Measurements from ENCODE around the gene PLSCR2. TPM values are rescaled to one million over a fixed set of nuclear protein-coding genes. Genes with fewer than 3 reads are reported as not detected.
"Not testable (repeated sequence)": the region's sequence is repeated elsewhere in the genome, so short reads cannot be mapped to it uniquely, and the experiment has no call there.

Gene PLSCR2
- total and polyA plus RNA-seq, 2 experiments from 2014 or later: not detected

DNA sequence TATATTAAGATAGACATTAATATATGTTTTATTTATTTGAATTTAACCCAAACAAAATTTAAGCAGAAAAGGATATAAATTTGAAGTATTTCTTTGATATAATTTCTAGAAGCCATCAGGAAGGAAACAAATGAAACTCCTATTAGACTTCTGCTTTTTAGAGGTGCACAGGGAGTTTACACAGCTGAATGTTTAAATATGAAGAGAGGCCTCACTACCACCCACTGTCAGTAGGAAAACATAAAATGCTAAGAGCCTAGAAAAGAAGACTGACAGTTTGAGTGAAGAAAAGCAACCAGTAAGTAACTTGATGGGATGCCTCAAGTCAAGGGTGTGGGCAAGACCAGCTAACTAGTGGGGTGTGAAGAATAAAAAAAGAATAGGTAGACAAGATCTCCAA lies 19.7 kb downstream of the PLSCR2 start:
- no peak overlapping the region for H3K4me2 ChIP-seq (ENCODE audit: unreplicated experiment)
- H3K27me3 ChIP-seq (replicated peaks; ENCODE audit: insufficient read depth): no peaks in the 10 kb centered on the region
- H3K4me3 ChIP-seq: no peak overlapping the region
- no peaks in the 10 kb centered on the region for H3K36me3 ChIP-seq (ENCODE audit: low read depth)
- no peak for DNase-seq
- 0 out of 2 replicates have a peak, but pooled peaks cover 1% of the 10 kb centered on the region for H3K4me1 ChIP-seq (ENCODE audit: insufficient read depth)
- H3K79me2 ChIP-seq (ENCODE audit: insufficient read depth): no peaks in the 10 kb centered on the region
- in situ Hi-C loops (cut with MboI): no loop called here
- no peak overlapping the region for H3K27ac ChIP-seq
- H4K20me1 ChIP-seq (ENCODE audit: insufficient read depth): no peaks in the 10 kb centered on the region
- TF ChIP-seq EZH2 (IDR thresholded peaks at IDR 0.05; ENCODE audit: insufficient read depth, poor library complexity, severe bottlenecking) (no peak), EZH2phosphoT487 (IDR thresholded peaks at IDR 0.05; ENCODE audit: insufficient read depth, low read depth) (no peak)
- H3F3A ChIP-seq (ENCODE audit: insufficient read depth): no peaks in the 10 kb centered on the region
- H3K9me2 ChIP-seq (ENCODE audit: insufficient read depth): no peaks in the 10 kb centered on the region
- H3K9me3 ChIP-seq (ENCODE audit: low read depth): no peaks in the 10 kb centered on the region
- H3K9ac ChIP-seq: no peak overlapping the region
- no peak overlapping the region for H2AFZ ChIP-seq

DNA sequence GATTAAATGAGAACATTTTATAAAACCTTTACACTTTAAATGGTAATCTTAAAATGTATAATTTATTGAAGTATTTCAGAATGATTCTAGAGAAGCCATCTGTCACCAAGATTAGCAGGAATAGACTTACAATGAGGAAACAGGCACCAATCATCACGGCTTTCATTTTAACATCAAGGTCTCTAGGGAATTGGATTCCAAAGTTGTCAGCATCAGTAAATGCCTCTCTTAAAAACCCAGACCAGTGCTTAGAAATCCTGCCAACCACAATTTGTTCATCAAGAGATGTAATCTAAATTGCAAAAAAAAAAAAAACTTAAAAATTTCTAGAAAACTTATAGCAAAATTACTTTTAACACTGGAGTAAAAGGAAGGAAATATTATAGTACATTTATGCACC lies 20.3 kb downstream of the PLSCR2 start:
- Histone ChIP-seq H3K27me3 (replicated peaks; ENCODE audit: insufficient read depth) (no peaks in the 10 kb centered on the region), H3K36me3 (ENCODE audit: low read depth) (no peaks in the 10 kb centered on the region), H3K9me3 (ENCODE audit: low read depth) (no peaks in the 10 kb centered on the region), H3K27ac (no peak overlapping the region), H4K20me1 (ENCODE audit: insufficient read depth) (no peaks in the 10 kb centered on the region), H3K9me2 (ENCODE audit: insufficient read depth) (no peaks in the 10 kb centered on the region), H2AFZ (no peak overlapping the region), H3K4me2 (ENCODE audit: unreplicated experiment) (no peak overlapping the region), H3F3A (ENCODE audit: insufficient read depth) (no peaks in the 10 kb centered on the region), H3K4me1 (ENCODE audit: insufficient read depth) (no peaks in the 10 kb centered on the region), H3K4me3 (no peak overlapping the region), H3K9ac (no peak overlapping the region), H3K79me2 (ENCODE audit: insufficient read depth) (no peaks in the 10 kb centered on the region)
- no peak for DNase-seq
- 7 to 15% methylated on average over 1 of the region's 1 CpG for WGBS, 2 experiments (ENCODE audit: low coverage in 1 of 2, low lambda C conversion rate in 2 of 2, missing lambda C conversion rate in 2 of 2)
- in situ Hi-C loops (cut with MboI): no loop called here
- TF ChIP-seq EZH2phosphoT487 (IDR thresholded peaks at IDR 0.05; ENCODE audit: insufficient read depth, low read depth) (no peak), EZH2 (IDR thresholded peaks at IDR 0.05; ENCODE audit: insufficient read depth, poor library complexity, severe bottlenecking) (no peak)

DNA sequence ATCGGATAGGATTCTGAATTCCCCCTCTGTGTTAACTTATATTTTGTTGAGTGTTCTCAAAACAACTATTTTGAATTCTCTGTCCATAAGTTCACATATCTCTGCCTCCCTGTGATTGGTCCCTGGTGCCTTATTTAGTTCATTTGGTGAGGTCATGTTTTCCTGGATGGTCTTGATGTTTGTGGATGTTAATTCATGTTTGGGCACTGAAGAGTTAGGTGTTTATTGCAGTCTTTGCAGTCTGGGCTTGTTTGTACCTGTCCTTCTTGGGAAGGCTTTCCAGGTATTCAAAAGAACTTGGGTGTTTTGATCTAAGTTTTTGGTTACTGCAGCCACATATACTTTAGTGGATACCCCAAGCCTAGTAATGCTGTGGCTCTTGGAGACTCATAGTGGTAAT lies 23.3 kb downstream of the PLSCR2 start:
- TF ChIP-seq EZH2 (IDR thresholded peaks at IDR 0.05; ENCODE audit: insufficient read depth, poor library complexity, severe bottlenecking): no peak
- no peak for TF ChIP-seq EZH2phosphoT487 (IDR thresholded peaks at IDR 0.05; ENCODE audit: insufficient read depth, low read depth)
- no peak overlapping the region for H2AFZ ChIP-seq
- no peaks in the 10 kb centered on the region for H3K4me1 ChIP-seq (ENCODE audit: insufficient read depth)
- no peaks in the 10 kb centered on the region for H3K9me3 ChIP-seq (ENCODE audit: low read depth)
- in situ Hi-C loops (cut with MboI): no loop called here
- H3F3A ChIP-seq (ENCODE audit: insufficient read depth): no peaks in the 10 kb centered on the region
- H3K36me3 ChIP-seq (ENCODE audit: low read depth): no peaks in the 10 kb centered on the region
- no peak overlapping the region for H3K27ac ChIP-seq
- H3K9ac ChIP-seq: no peak overlapping the region
- 86 to 87% methylated on average over 1 of the region's 1 CpG for WGBS, 2 experiments (ENCODE audit: low coverage in 1 of 2, low lambda C conversion rate in 2 of 2, missing lambda C conversion rate in 2 of 2)
- no peak overlapping the region for H3K4me2 ChIP-seq (ENCODE audit: unreplicated experiment)
- no peaks in the 10 kb centered on the region for H3K79me2 ChIP-seq (ENCODE audit: insufficient read depth)
- H3K4me3 ChIP-seq: no peak overlapping the region
- no peak for DNase-seq
- no peaks in the 10 kb centered on the region; the same call in 1 of the 2 replicates for H3K27me3 ChIP-seq (replicated peaks; ENCODE audit: insufficient read depth)
- H3K9me2 ChIP-seq (ENCODE audit: insufficient read depth): no peaks in the 10 kb centered on the region
- no peaks in the 10 kb centered on the region for H4K20me1 ChIP-seq (ENCODE audit: insufficient read depth)

DNA sequence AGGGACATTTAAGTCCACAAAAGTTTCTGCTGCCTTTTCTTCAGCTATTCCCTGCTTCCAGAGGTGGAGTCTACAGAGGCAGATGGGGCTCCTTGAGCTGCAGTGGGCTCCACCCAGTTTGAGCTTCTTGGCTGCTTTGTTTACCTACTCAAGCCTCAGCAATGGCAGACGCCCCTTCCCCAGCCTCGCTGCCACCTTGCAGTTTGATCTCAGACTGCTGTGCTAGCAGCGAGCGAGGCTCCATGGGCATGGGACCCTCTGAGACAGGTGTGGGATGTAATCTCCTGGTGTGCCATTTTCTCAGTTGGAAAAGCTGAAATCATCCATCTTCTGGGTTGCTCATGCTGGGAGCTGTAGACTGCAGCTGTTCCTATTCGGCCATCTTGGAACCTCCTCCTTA lies 29.1 kb downstream of the PLSCR2 start:
- H3K4me2 ChIP-seq (ENCODE audit: unreplicated experiment); H3K27ac ChIP-seq; H3K36me3 ChIP-seq (ENCODE audit: low read depth); H3K9me2 ChIP-seq (ENCODE audit: insufficient read depth); H3F3A ChIP-seq (ENCODE audit: insufficient read depth); H2AFZ ChIP-seq; H3K4me1 ChIP-seq (ENCODE audit: insufficient read depth); H3K9me3 ChIP-seq (ENCODE audit: low read depth); H3K4me3 ChIP-seq; H4K20me1 ChIP-seq (ENCODE audit: insufficient read depth); DNase-seq; H3K79me2 ChIP-seq (ENCODE audit: insufficient read depth); H3K9ac ChIP-seq; in situ Hi-C loops (cut with MboI); H3K27me3 ChIP-seq (replicated peaks; ENCODE audit: insufficient read depth): not testable (repeated sequence)
- WGBS, 2 experiments (ENCODE audit: low coverage in 1 of 2, low lambda C conversion rate in 2 of 2, missing lambda C conversion rate in 2 of 2): 61 to 72% methylated on average over 5 of the region's 5 CpGs

DNA sequence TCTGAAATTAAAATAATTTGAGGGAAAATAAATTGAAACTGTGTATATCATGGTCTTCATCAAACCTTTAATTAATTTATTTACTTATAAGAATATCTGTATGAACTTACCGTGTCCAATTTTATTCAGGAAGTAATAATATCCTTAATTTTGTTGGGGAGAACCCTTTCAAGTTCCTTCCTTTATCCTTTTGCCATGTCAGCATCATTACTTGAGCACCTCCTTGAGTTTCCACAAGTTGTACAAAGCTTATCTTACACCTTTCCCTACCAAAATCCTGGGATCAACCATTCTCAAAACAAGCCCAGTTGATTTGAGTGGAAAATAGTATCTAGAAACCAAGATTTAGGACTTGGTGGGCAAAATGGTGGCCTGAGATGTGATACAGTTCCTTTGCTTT lies 37.3 kb downstream of the PLSCR2 start:
- Histone ChIP-seq H3K4me3 (no peak overlapping the region), H3K79me2 (ENCODE audit: insufficient read depth) (no peaks in the 10 kb centered on the region), H3K9ac (no peak overlapping the region), H4K20me1 (ENCODE audit: insufficient read depth) (no peaks in the 10 kb centered on the region), H3K9me2 (ENCODE audit: insufficient read depth) (no peaks in the 10 kb centered on the region), H3K27me3 (replicated peaks; ENCODE audit: insufficient read depth) (no peaks in the 10 kb centered on the region), H3K4me2 (ENCODE audit: unreplicated experiment) (no peak overlapping the region), H3K27ac (no peak overlapping the region), H3F3A (ENCODE audit: insufficient read depth) (no peaks in the 10 kb centered on the region), H3K36me3 (ENCODE audit: low read depth) (no peaks in the 10 kb centered on the region), H3K9me3 (ENCODE audit: low read depth) (no peaks in the 10 kb centered on the region), H2AFZ (no peak overlapping the region), H3K4me1 (ENCODE audit: insufficient read depth) (no peaks in the 10 kb centered on the region)
- TF ChIP-seq EZH2 (IDR thresholded peaks at IDR 0.05; ENCODE audit: insufficient read depth, poor library complexity, severe bottlenecking): no peak
- TF ChIP-seq EZH2phosphoT487 (IDR thresholded peaks at IDR 0.05; ENCODE audit: insufficient read depth, low read depth): no peak
- WGBS, 2 experiments (ENCODE audit: low coverage in 1 of 2, low lambda C conversion rate in 2 of 2, missing lambda C conversion rate in 2 of 2): 67 to 84% methylated on average over 1 of the region's 1 CpG
- in situ Hi-C loops (cut with MboI): no loop called here
- no peak for DNase-seq
